K562 (cell line): ENCODE measurements around the gene ZNF627.

ENCODE experiments used
- GTF2E2 ChIP-seq: fragments of 200-800 bp; sonication (Bioruptor generic); IDR thresholded peaks from 2 replicates; pipeline ENCODE4 v1.6.1; 2016; ENCODE audit warnings: missing genetic modification characterization, missing compliant biosample characterization
- POLR2A ChIP-seq: fragments of 450-650 bp; conservative IDR thresholded peaks from 2 replicates; pipeline ENCODE4 v1.6.1; 2016
- TF ChIP-seq, protein P1 (sequence below), 2 experiments: fragments of 450-650 bp in 1 of 2; sonication (generic) in 1 of 2; formaldehyde crosslinking in 1 of 2; IDR thresholded peaks in 1 of 2; conservative IDR thresholded peaks in 1 of 2; 2 replicates each; pipeline versions ENCODE4 v1.6.1 to v1.8.1; 2016 to 2023; ENCODE audit warnings: mild to moderate bottlenecking in 2 of 2, moderate library complexity in 2 of 2, inconsistent platforms in 1 of 2, missing genetic modification reagents in 1 of 2
- TF ChIP-seq, protein P2 (sequence below): sonication (generic); formaldehyde crosslinking; IDR thresholded peaks from 2 replicates; pipeline ENCODE4 v1.9.0; 2022; ENCODE audit warnings: mild to moderate bottlenecking, missing genetic modification reagents

DNA sequence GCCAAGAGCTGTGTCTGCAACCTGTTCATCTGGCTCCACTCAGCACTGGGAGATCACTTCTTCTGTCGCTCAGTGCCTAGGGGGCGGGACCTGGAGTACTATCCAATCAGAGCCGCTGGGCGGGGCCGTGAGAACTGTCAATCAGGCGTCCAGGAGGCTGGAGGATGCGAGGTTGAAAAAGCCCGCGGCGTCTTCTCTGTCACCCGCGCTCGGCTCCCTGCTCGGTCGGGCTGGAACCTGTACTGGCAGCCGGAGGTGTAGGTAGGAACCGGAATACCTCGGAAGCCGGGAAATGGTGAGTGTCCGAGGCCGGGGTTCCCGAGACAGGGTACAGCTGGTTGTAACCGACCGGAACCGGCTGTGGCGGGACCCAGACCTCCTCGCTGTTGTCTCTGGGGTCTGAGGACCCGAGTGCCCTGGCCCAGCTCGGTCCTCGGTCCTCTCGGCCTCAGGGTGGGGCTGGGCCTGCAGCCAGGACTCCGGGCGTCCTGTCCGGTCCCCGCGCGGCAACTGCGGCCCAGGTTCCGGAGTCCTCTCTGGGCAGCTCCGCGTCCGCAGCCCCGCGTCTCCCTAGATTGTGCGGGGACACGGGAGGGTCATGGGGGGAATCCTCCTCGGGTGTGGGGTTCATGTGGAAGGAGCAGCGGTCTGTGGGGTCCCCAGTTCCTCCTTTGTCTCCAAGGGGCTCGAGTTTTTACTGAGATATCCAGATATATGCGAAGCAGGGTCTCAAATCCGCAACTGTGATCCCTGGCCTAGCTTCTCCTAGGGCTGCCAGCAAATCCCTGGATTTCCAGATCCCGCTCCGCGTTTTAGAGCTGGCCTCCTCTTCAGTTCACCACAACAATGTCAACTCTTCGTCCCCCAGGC lies 42.6 kb downstream of the ZNF627 start:
- TF ChIP-seq, protein P1, sequence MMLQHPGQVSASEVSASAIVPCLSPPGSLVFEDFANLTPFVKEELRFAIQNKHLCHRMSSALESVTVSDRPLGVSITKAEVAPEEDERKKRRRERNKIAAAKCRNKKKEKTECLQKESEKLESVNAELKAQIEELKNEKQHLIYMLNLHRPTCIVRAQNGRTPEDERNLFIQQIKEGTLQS (IDR thresholded peaks at IDR 0.05), result no peak
- TF ChIP-seq, protein P1 (CRISPR knock-in tag; conservative IDR thresholded peaks at IDR 0.05), result 0 out of 2 replicates have a peak, but pooled peaks have one; percentile 44
- TF ChIP-seq GTF2E2 (tag) (no peak), POLR2A (peak; percentile 86)
- TF ChIP-seq, protein P2, sequence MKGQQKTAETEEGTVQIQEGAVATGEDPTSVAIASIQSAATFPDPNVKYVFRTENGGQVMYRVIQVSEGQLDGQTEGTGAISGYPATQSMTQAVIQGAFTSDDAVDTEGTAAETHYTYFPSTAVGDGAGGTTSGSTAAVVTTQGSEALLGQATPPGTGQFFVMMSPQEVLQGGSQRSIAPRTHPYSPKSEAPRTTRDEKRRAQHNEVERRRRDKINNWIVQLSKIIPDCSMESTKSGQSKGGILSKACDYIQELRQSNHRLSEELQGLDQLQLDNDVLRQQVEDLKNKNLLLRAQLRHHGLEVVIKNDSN, result no peak
